HEK293 (cell line): Measurements from ENCODE around the gene PIGQ.

Experiments used
- CTCF ChIA-PET: fragments of 350-600 bp; formaldehyde crosslinking; extraction: SDS; loops from one replicate; lab custom pipeline; 2021; ENCODE audit warnings: antibody characterized with exemption; lab: Yijun Ruan, JAX
- POLR2A ChIA-PET: fragments of 300-600 bp; formaldehyde crosslinking; extraction: SDS; loops from one replicate; lab custom pipeline; 2020; ENCODE audit warnings: antibody characterized with exemption, inconsistent platforms; lab: Yijun Ruan, JAX
- H3K27ac ChIP-seq: fragments of 200-500 bp; sonication (Bioruptor generic); 2 replicates; pipeline ENCODE4 v1.5.1; 2014; ENCODE audit warnings: low read depth, low read length, control low read depth, inconsistent platforms; ENCODE audit errors: extremely low read depth
- H3K36me3 ChIP-seq, 2 experiments: fragments of 200-500 bp in 1 of 2; sonication (Bioruptor generic) in 1 of 2; 1 replicate in 1 of 2; 2 replicates in 1 of 2; pipeline ENCODE4 v1.5.1; 2014 to 2017; ENCODE audit warnings: inconsistent platforms in 2 of 2, low read length in 2 of 2; ENCODE audit not compliant: control insufficient read depth in 2 of 2, insufficient read depth in 1 of 2
- H3K4me1 ChIP-seq: fragments of 200-500 bp; sonication (Bioruptor generic); 2 replicates; pipeline ENCODE4 v1.5.1; 2014; ENCODE audit warnings: mild to moderate bottlenecking, low read length, inconsistent platforms; ENCODE audit not compliant: control insufficient read depth, insufficient read depth
- H3K4me3 ChIP-seq: 2 replicates; pipeline ENCODE4 v1.5.1; 2011; ENCODE audit warnings: low read depth, mild to moderate bottlenecking, control low read depth, low read length, moderate library complexity
- H3K9me3 ChIP-seq: fragments of 200-500 bp; sonication (Bioruptor generic); 2 replicates; pipeline ENCODE4 v1.5.1; 2014; ENCODE audit warnings: low read depth, low read length, inconsistent platforms; ENCODE audit not compliant: control insufficient read depth, insufficient read depth
- HIC1 ChIP-seq: fragments of 450-650 bp; formaldehyde crosslinking; IDR thresholded peaks from 2 replicates; pipeline ENCODE4 v1.5.1; 2016; ENCODE audit warnings: missing biosample characterization, missing genetic modification characterization
- KLF1 ChIP-seq: fragments of 450-650 bp; formaldehyde crosslinking; IDR thresholded peaks from 2 replicates; pipeline ENCODE4 v1.5.1; 2016; ENCODE audit warnings: missing biosample characterization, missing genetic modification characterization
- OSR2 ChIP-seq: fragments of 450-650 bp; formaldehyde crosslinking; IDR thresholded peaks from 2 replicates; pipeline ENCODE4 v1.5.1; 2016; ENCODE audit warnings: missing biosample characterization, missing genetic modification characterization
- PRDM1 ChIP-seq: fragments of 450-650 bp; formaldehyde crosslinking; IDR thresholded peaks from 2 replicates; pipeline ENCODE4; 2016; ENCODE audit warnings: missing biosample characterization, missing genetic modification characterization
- RBAK ChIP-seq: fragments of 450-650 bp; formaldehyde crosslinking; IDR thresholded peaks from 2 replicates; pipeline ENCODE4 v1.5.1; 2016; ENCODE audit warnings: missing biosample characterization, missing genetic modification characterization
- SCRT2 ChIP-seq: fragments of 450-650 bp; formaldehyde crosslinking; IDR thresholded peaks from 2 replicates; pipeline ENCODE4 v1.5.1; 2016; ENCODE audit warnings: missing biosample characterization, missing genetic modification characterization
- TRIM28 ChIP-seq: IDR thresholded peaks from 2 replicates; pipeline ENCODE4 v1.6.1; 2011; ENCODE audit warnings: low read length, control low read depth, borderline replicate concordance
- ZBTB1 ChIP-seq: fragments of 450-650 bp; formaldehyde crosslinking; IDR thresholded peaks from 2 replicates; pipeline ENCODE4 v1.5.1; 2016; ENCODE audit warnings: missing biosample characterization, missing genetic modification characterization
- ZBTB10 ChIP-seq: fragments of 450-650 bp; formaldehyde crosslinking; IDR thresholded peaks from 2 replicates; pipeline ENCODE4 v1.5.1; 2016; ENCODE audit warnings: missing biosample characterization, missing genetic modification characterization
- ZBTB48 ChIP-seq: fragments of 450-650 bp; formaldehyde crosslinking; IDR thresholded peaks from 2 replicates; pipeline ENCODE4 v1.5.1; 2016; ENCODE audit warnings: missing biosample characterization, missing genetic modification characterization
- ZBTB8A ChIP-seq: fragments of 450-650 bp; formaldehyde crosslinking; IDR thresholded peaks from 2 replicates; pipeline ENCODE4 v1.5.1; 2016; ENCODE audit warnings: missing biosample characterization, missing genetic modification characterization
- ZFHX2 ChIP-seq: fragments of 450-650 bp; formaldehyde crosslinking; conservative IDR thresholded peaks from 2 replicates; pipeline ENCODE4 v1.5.1; 2016; ENCODE audit warnings: missing biosample characterization, missing genetic modification characterization
- ZNF146 ChIP-seq: fragments of 450-650 bp; formaldehyde crosslinking; IDR thresholded peaks from 2 replicates; pipeline ENCODE4 v1.5.1; 2016; ENCODE audit warnings: missing biosample characterization, missing genetic modification characterization
- ZNF18 ChIP-seq: fragments of 450-650 bp; formaldehyde crosslinking; IDR thresholded peaks from 2 replicates; pipeline ENCODE4 v1.5.1; 2016; ENCODE audit warnings: missing biosample characterization, missing genetic modification characterization
- ZNF24 ChIP-seq: fragments of 450-650 bp; formaldehyde crosslinking; IDR thresholded peaks from 2 replicates; pipeline ENCODE4 v1.5.1; 2016; ENCODE audit warnings: missing biosample characterization, missing genetic modification characterization
- ZNF280D ChIP-seq: fragments of 450-650 bp; formaldehyde crosslinking; IDR thresholded peaks from 2 replicates; pipeline ENCODE4 v1.5.1; 2016; ENCODE audit warnings: missing biosample characterization, missing genetic modification characterization
- ZNF366 ChIP-seq: fragments of 450-650 bp; formaldehyde crosslinking; conservative IDR thresholded peaks from 2 replicates; pipeline ENCODE4 v1.5.1; 2016; ENCODE audit warnings: missing biosample characterization, missing genetic modification characterization
- ZNF433 ChIP-seq: fragments of 450-650 bp; formaldehyde crosslinking; IDR thresholded peaks from 2 replicates; pipeline ENCODE4 v1.5.1; 2016; ENCODE audit warnings: missing biosample characterization, missing genetic modification characterization, low read depth
- ZNF521 ChIP-seq: fragments of 450-650 bp; formaldehyde crosslinking; IDR thresholded peaks from 2 replicates; pipeline ENCODE4 v1.5.1; 2017; ENCODE audit warnings: missing biosample characterization, mild to moderate bottlenecking, missing genetic modification characterization
- ZNF555 ChIP-seq: fragments of 450-650 bp; formaldehyde crosslinking; conservative IDR thresholded peaks from 2 replicates; pipeline ENCODE4 v1.5.1; 2017; ENCODE audit warnings: missing biosample characterization, mild to moderate bottlenecking, missing genetic modification characterization, inconsistent platforms
- ZNF621 ChIP-seq: fragments of 450-650 bp; formaldehyde crosslinking; IDR thresholded peaks from 2 replicates; pipeline ENCODE4 v1.5.1; 2017; ENCODE audit warnings: missing biosample characterization, missing genetic modification characterization
- ZNF785 ChIP-seq: fragments of 450-650 bp; formaldehyde crosslinking; IDR thresholded peaks from 2 replicates; pipeline ENCODE4 v1.5.1; 2016; ENCODE audit warnings: missing biosample characterization, missing genetic modification characterization
- ZNF791 ChIP-seq: fragments of 450-650 bp; formaldehyde crosslinking; IDR thresholded peaks from 2 replicates; pipeline ENCODE4 v1.5.1; 2016; ENCODE audit warnings: missing biosample characterization, missing genetic modification characterization
- ZNF843 ChIP-seq: fragments of 450-650 bp; formaldehyde crosslinking; IDR thresholded peaks from 2 replicates; pipeline ENCODE4 v1.5.1; 2016; ENCODE audit warnings: missing biosample characterization, missing genetic modification characterization

Gene PIGQ

GRCh38 chr16:592518-593306, 22.9 kb downstream of the PIGQ start (continued):
- no peak for TF ChIP-seq ZNF785 (tag by site-specific recombination)
- no peak for TF ChIP-seq ZNF146 (tag by site-specific recombination)
- TF ChIP-seq ZNF366 (tag by site-specific recombination): peak; percentile 44; the same call in 1 of the 2 replicates
- peak; percentile 85; the same call in 1 of the 2 replicates for TF ChIP-seq HIC1
- TF ChIP-seq TRIM28: peak; percentile 60; the same call in 1 of the 2 replicates
- no peak for TF ChIP-seq ZNF621 (tag by site-specific recombination)
- 0 out of 2 replicates have a peak, but pooled peaks have one; percentile 5 for TF ChIP-seq OSR2 (tag by site-specific recombination)
- peak; percentile 90 for TF ChIP-seq ZFHX2
- TF ChIP-seq ZNF433: no peak
- TF ChIP-seq SCRT2: no peak
- peak; percentile 85 for TF ChIP-seq ZBTB8A (tag by site-specific recombination)
- TF ChIP-seq RBAK (tag by site-specific recombination): no peak
- 0 out of 2 replicates have a peak, but pooled peaks have one; percentile 36 for TF ChIP-seq ZNF843 (tag by site-specific recombination)

- TF ChIP-seq SCRT2 (peak; percentile 72), ZNF791 (tag by site-specific recombination) (no peak)
- H3K27ac ChIP-seq: no peak overlapping the region
- H3K4me1 ChIP-seq: peaks cover 10% of the 10 kb centered on the region; the same call in 1 of the 2 replicates
- peaks cover 0 to 8% of the 10 kb centered on the region in 2 experiments; a peak in 1 of 3 replicates for H3K36me3 ChIP-seq
- no peaks in the 10 kb centered on the region for H3K9me3 ChIP-seq
- no peak overlapping the region for H3K4me3 ChIP-seq
- POLR2A ChIA-PET: no interaction called here
- CTCF ChIA-PET: interaction anchor here (1.5 kb wide), 1 partner anchor 8 kb away, joined by 4 read pairs; no protein-coding TSS in a partner anchor
Observed at GRCh38 chr16:593406-593805, 23.6 kb downstream of the PIGQ start.

GRCh38 chr16:593807-594206, 24.0 kb downstream of the PIGQ start:
- no peaks in the 10 kb centered on the region for H3K9me3 ChIP-seq
- CTCF ChIA-PET: interaction anchor here (1.1 to 1.5 kb wide), 2 partner anchors 8 to 17 kb away, joined by 3 to 4 read pairs; no protein-coding TSS in a partner anchor
- POLR2A ChIA-PET: no interaction called here
- peaks cover 10% of the 10 kb centered on the region; the same call in 1 of the 2 replicates for H3K4me1 ChIP-seq
- no peak overlapping the region for H3K27ac ChIP-seq
- H3K36me3 ChIP-seq: peaks cover 0 to 10% of the 10 kb centered on the region in 2 experiments; a peak in 1 of 3 replicates
- H3K4me3 ChIP-seq: no peak overlapping the region
- TF ChIP-seq ZNF24 (no peak), ZBTB48 (no peak), ZNF521 (no peak), ZNF555 (tag by site-specific recombination) (no peak), ZFHX2 (peak; percentile 48; the same call in 1 of the 2 replicates), ZNF280D (tag by site-specific recombination) (no peak), ZNF366 (tag by site-specific recombination) (no peak), ZBTB1 (tag by site-specific recombination) (no peak), ZNF18 (tag by site-specific recombination) (no peak), KLF1 (tag by site-specific recombination) (peak; percentile 55), ZBTB10 (tag by site-specific recombination) (no peak), PRDM1 (tag by site-specific recombination) (no peak)
